KBM-7 (cell line): ENCODE data around the gene C12orf76.
A peak's percentile ranks its signal among the peaks of the same experiment; 100 is the strongest.
"Not testable (repeated sequence)": the region's sequence is repeated elsewhere in the genome, so short reads cannot be mapped to it uniquely, and the experiment has no call there.

ENCODE experiments used
- DNase-seq: peaks from one replicate; pipeline ENCODE4 v3.0.0-alpha.2; 2015
- in situ Hi-C: fragments of 300-500 bp; cut with MboI; formaldehyde crosslinking; loops from 2 replicates; pipeline ENCODE4 v1.14.3; 2020; ENCODE audit warnings: low sequenced_read_pairs, low pct_unique_long_range_greater_than_20kb, mixed read lengths

The C12orf76 gene

GRCh38 chr12:110068115-110068514 is 19.8 kb upstream of the C12orf76 start:
- DNase-seq, in situ Hi-C loops: not testable (repeated sequence)

- in situ Hi-C loops: no loop called here
Observed at GRCh38 chr12:110067531-110067930, 19.2 kb upstream of the C12orf76 start.

GRCh38 chr12:110065540-110065939 is 17.2 kb upstream of the C12orf76 start:
- DNase-seq: no peak
- in situ Hi-C loops: no loop called here

More at GRCh38 chr12:110067531-110067930, 19.2 kb upstream of the C12orf76 start:
- DNase-seq: no peak

GRCh38 chr12:110062241-110062640 is 13.9 kb upstream of the C12orf76 start:
- no peak for DNase-seq
- in situ Hi-C loops: no loop called here

GRCh38 chr12:110059651-110060000 is 11.3 kb upstream of the C12orf76 start:
- no peak for DNase-seq
- in situ Hi-C loops: no loop called here

- in situ Hi-C loops: no loop called here
- no peak for DNase-seq
Observed at GRCh38 chr12:110058875-110059615, 10.7 kb upstream of the C12orf76 start.

- DNase-seq, in situ Hi-C loops: not testable (repeated sequence)
Observed at GRCh38 chr12:110056643-110057042, 8.3 kb upstream of the C12orf76 start.

- DNase-seq: peak; percentile 68
- in situ Hi-C loops: not testable (repeated sequence)
Observed at GRCh38 chr12:110055375-110056352, 7.3 kb upstream of the C12orf76 start.

GRCh38 chr12:110050927-110051326 is 2.6 kb upstream of the C12orf76 start:
- DNase-seq: no peak

GRCh38 chr12:110049666-110050065 is 1.3 kb upstream of the C12orf76 start:
- DNase-seq, in situ Hi-C loops: not testable (repeated sequence)

More at GRCh38 chr12:110050927-110051326, 2.6 kb upstream of the C12orf76 start:
- in situ Hi-C loops: no loop called here

GRCh38 chr12:110049034-110049433 is 712 bp upstream of the C12orf76 start:
- in situ Hi-C loops, DNase-seq: not testable (repeated sequence)

GRCh38 chr12:110047297-110047940 is 903 bp downstream of the C12orf76 start:
- DNase-seq: no peak
- in situ Hi-C loops: no loop called here

GRCh38 chr12:110046451-110047187 is 1.7 kb downstream of the C12orf76 start:
- DNase-seq: no peak
- in situ Hi-C loops: no loop called here

- in situ Hi-C loops: no loop called here
- no peak for DNase-seq
Observed at GRCh38 chr12:110042264-110042663, 6.1 kb downstream of the C12orf76 start.

- peak; percentile 22 for DNase-seq
- in situ Hi-C loops: no loop called here
Observed at GRCh38 chr12:110039085-110039807, 9.1 kb downstream of the C12orf76 start.

- in situ Hi-C loops: no loop called here
- DNase-seq: no peak
Observed at GRCh38 chr12:110038741-110039084, 9.6 kb downstream of the C12orf76 start.

- DNase-seq: no peak
- in situ Hi-C loops: no loop called here
Observed at GRCh38 chr12:110037315-110037714, 11.0 kb downstream of the C12orf76 start.

- DNase-seq: no peak
- in situ Hi-C loops: no loop called here
Observed at GRCh38 chr12:110035534-110036104, 12.7 kb downstream of the C12orf76 start.
